Kidney (tissue), 14 donors: ENCODE data around the gene IL32. TPM values are rescaled to one million over a fixed set of nuclear protein-coding genes. Genes with fewer than 3 reads are reported as not detected.

Experiments used
- DNase-seq, 5 donors: peaks; one replicate each; pipeline ENCODE4 v3.0.0-alpha.2; 2013 to 2020
- FAIRE-seq: peaks from 2 replicates; lab custom pipeline; 2012; peaks lifted over from hg19 to GRCh38; lab: Jason Lieb, UNC
- H3K27ac ChIP-seq, 2 donors: one replicate each; pipeline ENCODE4 v1.7.0; 2013; ENCODE audit warnings: low read depth in 2 of 2, low read length in 2 of 2, inconsistent platforms in 1 of 2
- H3K27me3 ChIP-seq: one replicate; pipeline ENCODE4 v1.7.1; 2013; ENCODE audit warnings: low read length, inconsistent platforms; ENCODE audit not compliant: control insufficient read depth, insufficient read depth
- H3K36me3 ChIP-seq, 3 donors: one replicate each; pipeline versions ENCODE4 v1.7.0 to v1.7.1; 2013; ENCODE audit warnings: low read length in 3 of 3, control low read depth in 1 of 3, inconsistent platforms in 1 of 3; ENCODE audit not compliant: insufficient read depth in 3 of 3, control insufficient read depth in 2 of 3
- H3K4me1 ChIP-seq, 3 donors: one replicate each; pipeline versions ENCODE4 v1.7.0 to v1.7.1; 2013; ENCODE audit warnings: low read length in 3 of 3, inconsistent platforms in 1 of 3, low read depth in 1 of 3; ENCODE audit not compliant: control insufficient read depth in 2 of 3, insufficient read depth in 2 of 3
- H3K4me3 ChIP-seq, 3 donors: one replicate each; pipeline versions ENCODE4 v1.7.0 to v1.8.1; 2013; ENCODE audit warnings: low read length in 3 of 3, control low read depth in 1 of 3, inconsistent platforms in 1 of 3
- H3K9ac ChIP-seq, 3 donors: one replicate each; pipeline versions ENCODE4 v1.7.0 to v1.7.1; 2013; ENCODE audit warnings: low read length in 3 of 3, control low read depth in 1 of 3, inconsistent platforms in 1 of 3
- H3K9me3 ChIP-seq, 3 donors: one replicate each; pipeline versions ENCODE4 v1.7.0 to v1.7.1; 2013; ENCODE audit warnings: low read length in 3 of 3, control low read depth in 1 of 3, inconsistent platforms in 1 of 3; ENCODE audit not compliant: control insufficient read depth in 2 of 3, insufficient read depth in 1 of 3
- CTCF ChIP-seq: IDR thresholded peaks from 3 replicates; pipeline ENCODE4 v1.5.1; 2012; ENCODE audit warnings: mild to moderate bottlenecking, moderate library complexity, borderline replicate concordance; ENCODE audit not compliant: insufficient read depth; ENCODE audit errors: extremely low read depth
- intact Hi-C: fragments of 100-400 bp; cut with DNase I; formaldehyde crosslinking; loops from one replicate; pipeline ENCODE4 v1.11.1; 2022
- polyA plus RNA-seq: library from polyadenylated mRNA; stranded (reverse); fragments of 350-450 nt; fragmentation: Illumina TruSeq; extraction: RNeasy Lipid Tissue Mini Kit (QIAGEN cat#74804); gene quantifications from one replicate; pipeline ENCODE4 v1.2.3, GENCODE V29; 2014; ENCODE audit warnings: low read depth, low replicate concordance; ENCODE audit not compliant: insufficient read depth
- total RNA-seq: library from RNA; stranded (reverse); fragmentation: NEBNext Ultra II Directional; extraction: Animal tissue kit (Norgen Biotek cat#: 25700); gene quantifications from one replicate; pipeline ENCODE4 v1.2.1, GENCODE V29; 2021
- donor health status: control.
- donor health status: control.
- donor health status: control.
- donor health status: control.
- donor health status: control.
- donor health status: DM: yes; HTN: yes; CAD: no.
- donor health status: Normal renal cell carcinoma (clear cell type).

Gene IL32
- total and polyA plus RNA-seq, 2 donors from 2014 or later = 181 to 495 TPM

GRCh38 chr16:3115561-3115960 lies 50.1 kb downstream of the IL32 start:
- DNase-seq = peak in 1 of 5 donors; percentile 65

GRCh38 chr16:3118204-3118790 lies 52.9 kb downstream of the IL32 start:
- Histone ChIP-seq H3K36me3 (peaks cover 2 to 7% (median 6%) of the 10 kb centered on the region in 3 donors), H3K27ac (no peak overlapping the region), H3K9ac (no peak overlapping the region), H3K4me3 (no peak overlapping the region), H3K9me3 (no peaks in the 10 kb centered on the region), H3K4me1 (peaks cover 0 to 9% (median 6%) of the 10 kb centered on the region in 3 donors), H3K27me3 (no peaks in the 10 kb centered on the region)
- DNase-seq (no peak), FAIRE-seq (no peak)
- intact Hi-C loops = loop anchor here (10.0 kb wide), 1 partner anchor 53 kb away; the partner anchor contains the start of gene IL32
- TF ChIP-seq CTCF = no peak

More at GRCh38 chr16:3115561-3115960, 50.1 kb downstream of the IL32 start:
- no peak overlapping the region for H3K27ac ChIP-seq
- no peak for FAIRE-seq
- no peak overlapping the region for H3K4me3 ChIP-seq
- peaks cover 0 to 18% (median 11%) of the 10 kb centered on the region in 3 donors for H3K4me1 ChIP-seq
- H3K9me3 ChIP-seq = no peaks in the 10 kb centered on the region
- H3K36me3 ChIP-seq = peaks cover 2 to 6% (median 5%) of the 10 kb centered on the region in 3 donors
- intact Hi-C loops = loop anchor here (10.0 kb wide), 1 partner anchor 51 kb away; the partner anchor contains the start of gene IL32
- no peaks in the 10 kb centered on the region for H3K27me3 ChIP-seq
- no peak overlapping the region for H3K9ac ChIP-seq
- TF ChIP-seq CTCF = no peak

- H3K9ac ChIP-seq = no peak overlapping the region
- peaks cover 2 to 7% (median 6%) of the 10 kb centered on the region in 3 donors for H3K36me3 ChIP-seq
- TF ChIP-seq CTCF = no peak
- FAIRE-seq (no peak), DNase-seq (no peak)
- H3K9me3 ChIP-seq = no peaks in the 10 kb centered on the region
- intact Hi-C loops = loop anchor here (10.0 kb wide), 1 partner anchor 54 kb away; the partner anchor contains the start of gene IL32
- no peak overlapping the region for H3K4me3 ChIP-seq
- no peak overlapping the region for H3K27ac ChIP-seq
- H3K4me1 ChIP-seq = peaks cover 0 to 8% (median 3%) of the 10 kb centered on the region in 3 donors
- H3K27me3 ChIP-seq = no peaks in the 10 kb centered on the region
These were observed 53.4 kb downstream of the IL32 start for GRCh38 chr16:3118846-3119245.

Other genes with a start within 250 kb of the IL32 start
- 0.54 TPM for gene PRSS21, start 248.4 kb upstream of the IL32 start, total RNA-seq
- gene PRSS21, start 248.4 kb upstream of the IL32 start, polyA plus RNA-seq = not detected
- gene ZG16B, start 235.3 kb upstream of the IL32 start, total RNA-seq = 0.98 TPM
- 0.69 TPM for gene ZG16B, start 235.3 kb upstream of the IL32 start, polyA plus RNA-seq
- gene PRSS22, start 207.5 kb upstream of the IL32 start, total RNA-seq = 30.8 TPM
- gene PRSS22, start 207.5 kb upstream of the IL32 start, polyA plus RNA-seq = 11.0 TPM
- 31.3 TPM for gene FLYWCH2, start 182.4 kb upstream of the IL32 start, total RNA-seq
- gene FLYWCH2, start 182.4 kb upstream of the IL32 start, polyA plus RNA-seq = 52.5 TPM
- 36.8 TPM for gene FLYWCH1, start 153.7 kb upstream of the IL32 start, total RNA-seq
- 24.5 TPM for gene FLYWCH1, start 153.7 kb upstream of the IL32 start, polyA plus RNA-seq
- not detected for gene KREMEN2, start 101.4 kb upstream of the IL32 start, total RNA-seq
- gene KREMEN2, start 101.4 kb upstream of the IL32 start, polyA plus RNA-seq = not detected
- gene PAQR4, start 96.3 kb upstream of the IL32 start, total RNA-seq = 5.9 TPM
- gene PAQR4, start 96.3 kb upstream of the IL32 start, polyA plus RNA-seq = 3.5 TPM
- 2.2 TPM for gene PKMYT1, start 85.2 kb upstream of the IL32 start, total RNA-seq
- gene PKMYT1, start 85.2 kb upstream of the IL32 start, polyA plus RNA-seq = 0.97 TPM
- gene CLDN9, start 52.7 kb upstream of the IL32 start, total RNA-seq = 0.60 TPM
- not detected for gene CLDN9, start 52.7 kb upstream of the IL32 start, polyA plus RNA-seq
- gene CLDN6, start 47.5 kb upstream of the IL32 start, total RNA-seq = 0.47 TPM
- gene CLDN6, start 47.5 kb upstream of the IL32 start, polyA plus RNA-seq = not detected
- gene TNFRSF12A, start 45.3 kb upstream of the IL32 start, total RNA-seq = 114 TPM
- gene TNFRSF12A, start 45.3 kb upstream of the IL32 start, polyA plus RNA-seq = 87.3 TPM
- 61.3 TPM for gene HCFC1R1, start 41.7 kb upstream of the IL32 start, total RNA-seq
- gene HCFC1R1, start 41.7 kb upstream of the IL32 start, polyA plus RNA-seq = 332 TPM
- gene THOC6, start 41.6 kb upstream of the IL32 start, total RNA-seq = 26.1 TPM
- gene THOC6, start 41.6 kb upstream of the IL32 start, polyA plus RNA-seq = 21.2 TPM
- gene BICDL2, start 28.7 kb upstream of the IL32 start, total RNA-seq = 12.1 TPM
- 2.9 TPM for gene BICDL2, start 28.7 kb upstream of the IL32 start, polyA plus RNA-seq
- gene MMP25, start 19.1 kb upstream of the IL32 start, total RNA-seq = 1.7 TPM
- gene MMP25, start 19.1 kb upstream of the IL32 start, polyA plus RNA-seq = 0.65 TPM
- not detected for gene ZSCAN10, start 33.7 kb downstream of the IL32 start, total RNA-seq
- not detected for gene ZSCAN10, start 33.7 kb downstream of the IL32 start, polyA plus RNA-seq
- gene ZNF205, start 46.9 kb downstream of the IL32 start, total RNA-seq = 12.7 TPM
- 14.1 TPM for gene ZNF205, start 46.9 kb downstream of the IL32 start, polyA plus RNA-seq
- gene ZNF213, start 69.4 kb downstream of the IL32 start, total RNA-seq = 12.5 TPM
- gene ZNF213, start 69.4 kb downstream of the IL32 start, polyA plus RNA-seq = 5.6 TPM
- not detected for gene OR1F1, start 122.6 kb downstream of the IL32 start, total RNA-seq
- gene OR1F1, start 122.6 kb downstream of the IL32 start, polyA plus RNA-seq = not detected
- 9.6 TPM for gene ZNF200, start 169.5 kb downstream of the IL32 start, total RNA-seq
- gene ZNF200, start 169.5 kb downstream of the IL32 start, polyA plus RNA-seq = 3.3 TPM
- 4.1 TPM for gene MEFV, start 191.0 kb downstream of the IL32 start, total RNA-seq
- not detected for gene MEFV, start 191.0 kb downstream of the IL32 start, polyA plus RNA-seq
- gene ZNF263, start 217.9 kb downstream of the IL32 start, total RNA-seq = 29.7 TPM
- gene ZNF263, start 217.9 kb downstream of the IL32 start, polyA plus RNA-seq = 14.6 TPM
- 7.5 TPM for gene TIGD7, start 239.8 kb downstream of the IL32 start, total RNA-seq
- gene TIGD7, start 239.8 kb downstream of the IL32 start, polyA plus RNA-seq = 4.2 TPM
- 41.3 TPM for gene ZNF75A, start 239.9 kb downstream of the IL32 start, total RNA-seq
- gene ZNF75A, start 239.9 kb downstream of the IL32 start, polyA plus RNA-seq = 14.3 TPM